NCI-H1694 (cell line): ENCODE results near the gene ARHGAP33.
"Not testable (repeated sequence)": the region's sequence is repeated elsewhere in the genome, so short reads cannot be mapped to it uniquely, and the experiment has no call there.

Experiments used
- DNase-seq: peaks from one replicate; lab custom pipeline; 2025; lab: John Stamatoyannopoulos, UW

Gene ARHGAP33

DNA sequence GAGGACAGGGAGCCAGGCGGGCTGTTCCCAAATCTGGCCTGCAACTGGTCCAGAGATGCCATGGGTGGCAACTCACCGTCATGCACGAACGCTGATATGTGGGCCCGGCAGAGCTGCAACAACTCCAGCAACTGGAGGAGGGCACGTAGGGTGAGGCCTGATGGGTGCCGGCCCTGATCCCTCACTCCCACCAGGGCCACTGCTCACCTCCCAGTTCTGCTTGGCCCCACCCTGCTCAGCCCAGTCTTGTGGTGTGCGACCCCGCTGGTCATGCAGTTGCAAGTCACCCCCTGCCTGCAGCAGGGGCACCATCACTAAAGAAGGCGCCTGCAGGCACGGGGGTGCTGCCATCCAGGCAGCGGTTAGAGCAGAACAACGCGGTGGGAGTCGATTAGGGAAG, 16.9 kb downstream of the ARHGAP33 start:
- DNase-seq, result no peak

- DNase-seq, result no peak
Measured at GRCh38 chr19:35792888-35793287, 17.5 kb downstream of the ARHGAP33 start.

GRCh38 chr19:35793381-35794165, 18.2 kb downstream of the ARHGAP33 start:
- DNase-seq, result no peak

DNA sequence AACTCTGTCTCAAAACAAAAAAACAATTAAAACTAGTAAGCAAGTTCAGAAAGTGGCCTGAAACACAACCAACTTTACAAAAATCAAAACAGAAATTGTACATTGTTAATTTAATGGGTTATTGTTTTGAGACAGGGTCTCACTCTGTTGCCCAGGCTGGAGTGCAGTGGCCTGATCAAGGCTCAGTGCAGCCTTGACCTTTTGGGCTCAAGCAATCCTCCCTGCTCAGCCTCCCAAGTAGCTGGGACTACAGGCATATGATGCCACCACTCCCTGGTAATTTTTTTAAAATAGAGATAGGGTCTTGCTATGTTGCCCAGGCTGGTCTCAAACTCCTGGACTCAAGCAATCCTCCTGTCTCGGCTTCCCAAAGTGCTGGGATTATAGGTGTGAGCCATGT, 20.2 kb downstream of the ARHGAP33 start:
- not testable (repeated sequence) for DNase-seq

DNA sequence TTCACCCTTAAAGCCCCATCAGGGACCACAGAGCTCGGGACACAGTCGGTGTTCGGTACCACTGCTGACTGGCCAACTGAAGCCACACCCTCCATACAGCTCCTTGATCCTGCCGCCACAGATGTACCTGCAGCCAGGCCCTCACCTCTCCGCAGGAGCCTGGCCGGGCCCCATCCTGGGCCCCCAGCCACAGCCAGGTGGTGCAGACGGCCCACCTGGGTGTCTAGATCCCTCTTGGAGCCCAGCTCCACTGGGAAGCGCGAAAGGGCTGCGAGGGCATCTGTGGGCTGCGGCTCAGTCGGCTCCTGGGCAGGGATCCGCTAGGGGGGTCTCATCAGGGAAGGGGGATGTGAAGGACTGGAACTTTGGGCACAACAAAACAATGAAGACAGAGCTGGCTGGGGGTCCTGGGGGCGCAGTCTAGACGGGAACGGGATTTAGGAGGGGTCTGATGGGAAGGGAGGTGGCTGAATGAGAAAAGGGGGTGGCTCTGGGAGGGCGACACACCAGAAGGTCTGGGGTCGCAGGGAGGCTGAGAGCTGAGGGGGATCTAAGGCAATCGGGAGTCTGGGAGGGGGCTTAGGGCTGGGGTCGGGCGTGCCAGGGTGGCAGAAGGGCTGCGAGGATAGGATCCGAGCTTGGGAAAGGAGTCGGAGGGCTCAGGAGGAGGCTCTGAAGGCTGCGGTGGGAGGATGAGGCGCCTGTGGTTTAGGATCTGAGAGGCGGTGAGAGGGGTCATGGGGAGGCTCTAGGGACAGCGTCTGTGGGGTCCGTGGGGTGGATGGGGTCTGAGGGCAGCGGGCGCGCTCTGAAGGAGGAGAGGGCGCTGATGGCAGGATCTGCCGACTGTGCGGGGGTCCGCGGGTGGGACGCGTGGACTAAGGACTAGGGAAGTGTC, 21.5 kb downstream of the ARHGAP33 start:
- no peak for DNase-seq

DNA sequence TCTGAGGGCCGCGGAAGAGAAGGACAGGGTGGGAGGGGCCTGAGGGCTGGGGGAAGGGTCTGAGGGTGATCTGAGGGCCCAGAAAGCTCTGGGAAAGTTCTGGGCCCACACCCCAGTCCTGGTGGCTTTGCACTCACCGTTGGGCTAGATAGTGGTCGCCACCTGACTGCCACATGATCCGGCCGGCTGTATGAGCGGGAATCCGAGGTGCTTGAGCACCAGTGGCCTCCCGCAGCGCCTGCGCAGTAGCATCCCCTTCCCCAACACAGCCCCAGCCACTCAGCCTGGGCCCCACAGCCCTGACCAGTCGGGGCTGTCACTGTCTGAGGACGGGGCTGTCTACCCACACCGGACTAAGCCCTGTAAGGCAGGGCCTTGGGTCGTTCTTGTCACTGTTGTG, 22.3 kb downstream of the ARHGAP33 start:
- no peak for DNase-seq

DNA sequence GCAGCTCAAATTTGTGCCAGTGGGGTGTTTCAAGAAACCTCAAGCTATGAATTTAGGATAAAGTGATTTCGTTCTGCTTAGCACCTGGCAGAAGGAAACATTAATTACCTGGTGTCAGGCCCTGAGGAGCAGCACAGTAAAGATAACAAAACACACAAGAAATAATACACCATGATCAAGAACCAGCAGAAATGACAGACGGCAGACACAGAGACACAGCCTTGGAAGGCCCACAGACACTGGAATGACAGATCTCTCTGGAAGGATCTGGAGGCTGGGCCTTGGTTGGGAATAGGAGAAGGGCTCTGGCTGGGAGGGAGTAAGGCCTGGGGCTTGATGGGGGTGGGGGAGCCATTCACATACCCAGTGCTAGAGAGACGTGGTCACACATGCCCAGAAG, 26.5 kb downstream of the ARHGAP33 start:
- DNase-seq, result no peak

DNA sequence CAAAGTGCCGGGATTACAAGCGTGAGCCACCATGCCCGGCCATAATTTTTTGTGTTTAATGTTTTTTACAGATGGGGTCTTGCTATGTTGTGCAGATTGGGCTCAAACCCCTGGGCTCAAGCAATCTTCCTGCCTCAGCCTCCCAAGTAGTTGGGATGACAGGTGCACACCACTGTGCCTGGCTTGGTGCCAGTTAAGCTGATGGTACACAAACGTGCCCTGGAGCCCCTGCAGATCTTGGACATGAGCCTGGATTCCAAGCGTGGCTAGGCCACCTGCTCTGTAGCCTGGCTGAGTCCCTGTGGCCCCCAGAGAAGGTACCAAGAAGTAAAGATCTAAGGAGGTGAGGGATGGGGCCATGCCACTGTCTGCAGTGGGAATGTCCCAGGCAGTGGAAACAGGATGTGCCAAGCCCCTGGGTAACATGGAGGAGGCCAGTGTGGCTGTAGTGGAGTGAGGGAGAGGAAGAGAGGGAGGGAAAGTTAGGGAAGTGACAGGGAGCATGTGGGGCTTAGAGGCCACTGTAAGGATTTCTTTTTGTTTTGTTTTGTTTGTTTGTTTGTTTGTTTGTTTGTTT, 30.2 kb downstream of the ARHGAP33 start:
- DNase-seq, result peak; percentile 19

DNA sequence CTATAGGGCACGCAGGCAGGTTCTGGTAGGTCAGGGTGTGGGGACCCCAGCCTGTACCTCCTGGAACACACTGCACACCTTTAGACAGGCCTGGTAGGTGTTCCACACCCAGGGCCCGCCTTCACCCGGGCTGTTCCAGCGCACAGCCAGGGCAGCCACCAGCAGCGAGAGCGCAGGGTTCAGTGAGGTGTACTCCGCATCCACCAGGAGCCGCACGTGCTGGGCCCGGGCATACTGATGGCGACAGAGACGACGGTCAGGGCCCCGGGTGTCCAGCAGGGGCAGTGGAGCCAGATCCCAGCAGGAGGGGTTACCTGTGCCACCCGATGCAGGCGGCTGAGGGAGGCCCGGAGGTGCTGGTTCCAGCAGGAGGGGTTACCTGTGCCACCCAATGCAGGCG, 31.2 kb downstream of the ARHGAP33 start:
- DNase-seq, result no peak

GRCh38 chr19:35807633-35808032, 32.3 kb downstream of the ARHGAP33 start:
- DNase-seq, result no peak

DNA sequence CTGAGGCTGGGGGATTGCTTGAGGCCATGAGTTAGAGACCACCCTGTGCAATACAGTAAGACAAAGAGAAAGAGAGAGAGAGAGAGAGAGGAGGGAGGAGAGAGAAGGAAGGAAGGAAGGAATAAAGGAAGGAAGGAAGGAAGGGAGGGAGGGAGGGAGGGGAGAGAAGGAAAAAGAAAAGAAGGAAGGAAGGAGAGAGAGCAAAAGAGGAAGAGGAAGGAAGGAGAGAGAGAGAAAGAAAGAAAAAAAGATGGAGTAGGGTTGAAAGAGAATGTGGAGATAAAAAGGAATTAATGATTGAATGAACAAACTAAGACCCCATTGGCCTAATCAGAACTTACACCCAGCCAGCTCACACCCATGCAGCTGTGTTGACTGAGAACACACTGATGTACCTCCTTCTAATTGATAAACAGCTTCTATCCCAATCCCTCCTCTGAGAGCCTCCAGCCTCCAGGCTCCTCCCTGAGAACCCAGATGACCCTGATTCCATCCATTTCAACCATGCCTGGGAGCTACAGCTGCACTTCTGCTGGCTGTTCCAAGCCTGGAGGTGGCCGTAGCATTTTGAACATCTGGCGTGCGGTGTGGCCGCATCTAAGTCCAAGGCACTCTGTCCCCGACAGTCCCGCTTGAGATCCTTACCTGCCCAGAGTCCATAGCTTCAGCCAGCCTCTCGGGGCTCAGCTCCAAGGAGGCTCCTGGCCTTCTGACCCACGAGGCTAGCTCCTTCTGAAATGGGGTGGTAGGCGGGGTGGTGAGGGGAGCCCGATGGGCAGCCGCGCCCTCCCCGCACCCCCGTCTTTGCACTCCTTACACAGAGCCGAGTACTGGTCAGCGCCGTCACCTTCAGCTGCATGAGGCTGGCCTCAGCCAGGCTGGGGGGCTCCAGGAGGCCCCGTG, 36.2 kb downstream of the ARHGAP33 start:
- DNase-seq, result no peak

DNA sequence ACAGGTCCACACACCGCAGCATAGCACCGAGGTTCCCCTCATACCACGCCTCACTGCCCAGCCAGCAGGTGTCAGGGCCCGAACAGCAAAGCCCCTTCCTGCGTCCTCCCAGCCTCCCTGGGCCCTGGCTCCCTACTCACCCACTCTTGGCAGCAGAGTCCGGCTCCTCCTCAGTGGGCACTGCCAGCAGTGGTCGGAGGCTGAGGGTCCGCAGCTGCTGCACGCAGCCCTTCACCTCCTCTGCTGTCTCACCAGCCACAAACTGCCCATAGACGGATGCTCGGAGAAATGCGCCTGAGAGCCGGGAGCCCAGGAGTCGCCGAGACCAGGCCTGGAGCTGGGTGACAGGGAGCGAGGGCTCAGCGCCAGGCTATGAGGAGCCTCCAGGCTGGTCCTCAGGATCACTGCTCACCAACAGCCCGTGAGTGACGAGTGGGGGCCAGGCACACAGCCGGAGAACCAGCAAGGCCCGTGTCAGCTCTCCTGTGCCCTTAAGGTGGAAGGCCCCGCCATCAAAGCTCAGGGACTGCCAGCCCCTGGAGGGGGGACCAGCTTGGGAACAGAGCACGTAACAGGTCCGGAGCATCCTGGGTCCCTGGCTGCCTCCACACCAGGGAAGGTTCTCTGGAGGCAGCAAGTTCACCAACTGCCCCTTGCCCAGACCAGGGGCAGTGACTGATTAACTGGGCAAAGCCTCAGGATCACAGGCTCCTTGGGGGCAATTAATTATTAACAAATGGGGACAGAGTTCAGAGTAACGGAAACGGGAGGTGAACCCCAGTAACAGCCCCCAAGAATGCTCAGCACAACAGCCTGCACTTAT, 37.1 kb downstream of the ARHGAP33 start, which contains the start of gene PRODH2:
TSS of gene PRODH2 (minus strand) at position 626 of the 823 bp plus-strand sequence. CDS start at position 586, 40 bp downstream.
- no peak for DNase-seq

DNA sequence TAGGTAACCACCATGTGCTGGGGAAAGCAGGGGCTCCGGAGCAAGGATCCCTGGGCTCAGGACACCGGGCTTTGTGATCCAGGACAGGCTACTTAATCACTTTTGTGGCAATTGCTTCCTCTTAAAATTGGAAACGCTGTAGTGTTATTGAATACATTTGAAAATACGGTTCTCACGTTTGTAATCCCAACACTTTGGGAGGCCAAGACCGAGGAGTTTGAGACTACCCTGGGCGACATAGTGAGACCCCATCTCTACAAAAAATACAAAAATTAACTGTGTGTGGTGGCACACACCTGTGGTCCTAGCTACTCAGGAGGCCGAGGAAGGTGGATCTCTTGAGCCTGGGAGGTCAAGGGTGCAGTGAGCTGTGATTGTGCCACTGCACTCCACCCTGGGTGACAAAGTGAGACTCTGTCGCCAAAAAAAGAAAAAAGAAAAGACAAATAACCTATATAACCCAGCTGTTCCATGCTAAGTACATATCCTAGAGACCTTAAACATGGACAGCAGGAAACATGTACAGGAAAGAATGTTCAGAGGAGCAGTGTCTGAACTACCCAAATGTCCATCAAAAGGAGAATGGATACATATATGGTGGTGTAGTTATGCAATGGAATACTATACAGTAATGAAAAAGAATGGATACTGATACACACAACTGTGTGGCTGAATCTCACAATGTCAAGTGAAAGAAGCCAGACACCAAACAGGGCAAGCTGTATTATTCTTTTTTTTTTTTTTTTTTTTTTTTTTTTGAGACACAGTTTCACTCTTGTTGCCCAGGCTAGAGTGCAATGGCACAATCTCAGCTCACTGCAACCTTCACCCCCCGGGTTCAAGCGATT, 37.9 kb downstream of the ARHGAP33 start:
- DNase-seq, result no peak

GRCh38 chr19:35816262-35816661, 40.9 kb downstream of the ARHGAP33 start:
- no peak for DNase-seq

- DNase-seq, result no peak
Measured at GRCh38 chr19:35816846-35817245, 41.5 kb downstream of the ARHGAP33 start.

DNA sequence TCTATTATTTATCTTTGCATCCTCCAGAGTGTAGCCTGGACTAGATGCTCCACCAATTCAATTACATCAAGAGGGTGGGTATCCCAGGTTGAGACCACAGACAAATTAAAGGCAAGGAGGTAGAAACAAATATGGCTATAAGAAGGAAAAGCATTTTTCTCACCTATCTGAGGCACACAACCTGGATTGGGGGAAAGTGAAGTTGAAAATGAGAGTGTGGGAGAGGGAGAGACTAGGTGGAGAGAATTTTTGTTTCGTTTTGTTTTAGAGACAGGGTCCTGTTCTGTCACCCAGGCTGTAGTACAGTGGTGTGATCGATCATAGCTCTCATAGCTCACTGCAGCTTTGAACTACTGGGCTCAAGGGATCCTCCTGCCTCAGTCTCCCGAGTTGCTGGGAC, 43.1 kb downstream of the ARHGAP33 start:
- DNase-seq, result no peak

DNA sequence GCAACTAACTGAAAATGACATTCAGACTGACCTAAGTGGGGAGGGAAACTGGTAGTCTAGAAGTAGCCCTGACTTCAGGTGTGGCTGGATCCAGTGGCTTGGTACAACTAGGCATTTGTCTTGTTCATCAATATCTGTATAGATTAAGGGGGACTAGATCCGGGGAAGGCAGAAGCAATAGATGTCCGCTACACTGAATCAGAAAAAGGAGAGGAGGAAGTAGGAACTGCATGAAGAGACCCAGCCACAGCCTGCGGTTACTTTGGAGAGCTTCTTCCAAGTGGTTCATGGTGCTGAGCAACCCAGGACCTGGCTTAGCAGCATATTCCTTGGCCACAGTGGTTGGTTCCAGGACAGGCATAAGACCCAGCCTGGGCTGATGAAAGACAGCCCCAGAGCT, 47.2 kb downstream of the ARHGAP33 start:
- DNase-seq, result no peak

DNA sequence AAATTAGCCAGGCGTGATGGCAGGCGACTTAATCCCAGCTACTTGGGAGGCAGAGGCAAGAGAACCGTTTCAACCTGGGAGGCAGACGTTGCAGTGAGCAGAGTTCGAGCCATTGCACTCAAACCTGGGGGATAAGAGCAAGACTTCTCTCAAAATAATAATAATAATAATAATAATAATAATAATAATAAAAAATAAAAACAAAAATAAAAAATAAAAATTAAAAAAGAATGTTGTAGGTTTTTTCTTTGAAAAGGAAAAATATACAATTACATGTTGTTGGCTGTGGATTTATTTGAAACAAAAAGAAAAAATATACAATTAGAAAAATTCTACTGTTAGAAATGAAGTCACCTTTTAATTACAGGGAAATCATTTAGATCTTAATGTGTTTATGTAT, 48.8 kb downstream of the ARHGAP33 start:
- no peak for DNase-seq

DNA sequence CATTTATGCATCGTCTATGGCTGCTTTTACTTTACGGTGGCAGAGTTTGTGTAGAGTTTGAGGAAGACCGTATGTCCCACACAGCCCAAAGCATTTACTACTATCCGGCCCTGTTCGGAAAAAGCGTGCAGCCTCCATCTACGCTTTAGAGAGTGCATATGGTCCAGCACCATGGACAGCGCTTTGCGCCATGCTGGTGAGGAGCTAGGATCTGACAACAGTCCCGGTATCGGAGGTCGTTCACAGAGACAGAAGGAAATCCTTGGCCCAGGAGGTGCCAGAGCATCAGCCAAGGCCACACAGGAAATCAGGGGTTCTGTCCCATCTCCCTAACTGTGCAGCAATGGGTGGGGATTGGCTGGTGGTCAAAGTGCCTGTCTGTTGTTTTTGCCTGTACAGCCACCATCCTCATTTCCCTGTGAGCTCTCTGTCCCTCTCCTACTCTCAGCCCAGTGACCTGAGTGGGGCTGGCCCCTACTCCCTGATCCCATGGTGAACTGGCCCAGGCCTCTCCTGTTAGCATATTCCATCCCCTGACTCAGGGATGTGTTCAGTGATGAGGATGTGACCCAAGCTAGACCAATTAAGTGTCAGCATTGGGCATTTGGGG, 53.4 kb downstream of the ARHGAP33 start:
- DNase-seq, result no peak
